C4-2B (cell line): ENCODE measurements around the gene FOXK2.

Experiments
- H3K27ac ChIP-seq: fragments of 450-650 bp; 2 replicates; pipeline ENCODE4 v1.5.1; 2017
- CTCF ChIP-seq: fragments of 450-650 bp; conservative IDR thresholded peaks from 2 replicates; pipeline ENCODE4 v1.5.1; 2017; ENCODE audit warnings: mild to moderate bottlenecking
- ZFX ChIP-seq: fragments of 450-650 bp; IDR thresholded peaks from 2 replicates; pipeline ENCODE4 v1.6.1; 2017

FOXK2 gene

DNA sequence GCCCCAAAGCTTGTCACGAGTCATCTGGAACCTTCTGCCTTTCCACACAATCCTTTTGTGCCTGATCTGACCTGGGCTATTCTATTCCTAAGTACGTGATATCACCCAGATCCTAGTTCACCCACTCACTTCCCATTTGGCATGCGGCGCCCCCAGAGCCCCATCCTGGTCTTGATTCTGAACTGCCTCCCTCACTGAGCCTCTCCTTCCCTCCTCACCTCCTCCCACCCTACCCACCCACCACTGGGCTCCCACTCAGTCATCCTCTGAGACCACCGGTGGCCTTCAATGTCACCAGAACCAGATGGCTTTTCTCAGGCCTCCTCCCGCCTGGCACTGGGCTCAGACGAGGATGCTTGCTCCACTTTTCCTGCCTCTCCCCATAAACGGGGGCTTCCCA lies 110.2 kb downstream of the FOXK2 start:
- no peak overlapping the region for H3K27ac ChIP-seq
- TF ChIP-seq CTCF: no peak
- no peak for TF ChIP-seq ZFX

GRCh38 chr17:82630212-82630611 lies 110.7 kb downstream of the FOXK2 start:
- TF ChIP-seq CTCF (no peak), ZFX (no peak)
- no peak overlapping the region for H3K27ac ChIP-seq

GRCh38 chr17:82631544-82631943 lies 112.0 kb downstream of the FOXK2 start:
- H3K27ac ChIP-seq: no peak overlapping the region
- TF ChIP-seq ZFX: no peak
- no peak for TF ChIP-seq CTCF

DNA sequence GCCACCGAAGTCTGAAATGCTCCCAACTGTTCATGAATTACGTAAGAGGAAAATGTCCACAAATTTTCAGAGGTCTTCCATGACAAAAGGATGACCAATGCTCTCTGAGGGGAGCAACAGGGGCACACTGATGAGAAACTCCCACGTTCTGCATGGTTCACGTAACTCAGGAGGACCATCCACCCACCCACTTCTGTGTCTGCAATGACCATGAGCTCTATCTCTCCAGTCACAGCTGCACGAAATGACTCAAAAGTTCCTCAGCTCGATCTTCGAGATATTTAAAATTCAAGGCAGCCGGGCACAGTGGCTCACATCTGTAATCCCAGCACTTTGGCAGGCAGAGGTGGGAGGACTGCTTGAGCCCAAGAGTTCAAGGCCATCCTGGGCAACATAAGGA lies 112.9 kb downstream of the FOXK2 start:
- no peak overlapping the region for H3K27ac ChIP-seq
- no peak for TF ChIP-seq ZFX
- TF ChIP-seq CTCF: no peak

DNA sequence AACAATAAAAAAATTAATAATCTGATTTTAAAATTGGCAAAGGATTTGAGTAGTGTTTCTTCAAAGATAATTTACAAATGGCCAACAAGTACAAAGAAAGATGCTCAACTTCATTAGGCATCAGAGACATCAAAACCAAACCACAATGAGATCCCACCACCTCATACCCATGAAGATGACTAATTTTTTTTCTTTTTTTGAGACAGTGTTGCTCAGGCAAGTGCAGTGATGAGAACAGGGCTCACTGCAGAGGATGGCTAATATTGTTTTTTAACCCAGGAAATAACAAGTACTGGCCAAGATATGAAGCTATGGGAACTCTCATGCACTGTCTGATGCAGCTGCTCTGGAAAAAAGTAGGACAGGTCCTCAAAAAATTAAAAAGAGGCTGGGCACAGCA lies 113.8 kb downstream of the FOXK2 start:
- H3K27ac ChIP-seq: no peak overlapping the region
- TF ChIP-seq ZFX (no peak), CTCF (no peak)

DNA sequence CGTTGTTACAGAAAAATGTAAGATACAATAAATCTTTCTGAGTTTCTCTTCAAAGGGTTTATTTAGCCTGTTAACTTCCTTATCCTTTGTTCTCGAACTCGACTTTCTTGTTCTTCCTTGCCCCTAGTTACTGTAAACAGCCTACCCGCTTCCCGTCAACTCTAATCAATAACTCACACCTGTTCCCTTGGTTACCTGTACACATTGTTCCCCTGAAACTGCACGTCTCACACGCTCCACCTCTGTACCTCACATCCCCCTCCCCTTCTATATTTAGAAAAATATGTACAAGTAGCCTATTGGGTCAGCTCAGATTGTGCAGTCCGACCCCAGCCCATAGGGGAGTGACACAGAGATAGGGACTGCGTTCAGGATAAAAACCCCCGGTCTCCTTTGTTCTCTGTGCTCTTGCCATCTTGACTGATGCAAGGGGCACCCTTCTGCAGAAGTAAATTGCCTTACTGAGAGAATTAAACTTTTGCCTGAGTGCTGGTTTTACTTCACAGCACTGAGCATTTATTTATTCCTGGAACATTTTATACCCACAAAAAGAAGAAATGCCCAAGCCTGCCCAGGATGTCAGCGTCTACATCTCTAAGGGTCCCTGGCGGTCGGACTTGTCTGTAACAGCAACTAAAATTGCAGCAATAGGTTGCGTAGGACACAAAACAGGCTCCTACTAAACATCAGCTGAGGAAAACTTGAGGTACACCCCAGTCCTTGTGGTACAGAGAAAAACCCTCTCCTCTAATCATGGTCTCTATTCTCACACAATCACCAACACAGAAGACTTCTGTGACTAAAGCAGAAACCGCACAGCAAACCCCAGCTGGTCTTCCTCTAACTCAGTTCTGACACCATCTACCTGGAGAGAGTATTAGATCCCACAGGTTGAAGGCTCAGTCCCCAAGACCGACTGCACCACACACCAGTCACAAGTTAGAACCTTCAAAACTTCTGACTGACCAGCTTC lies 117.4 kb downstream of the FOXK2 start:
- peak overlapping the region; percentile 35; the same call in 1 of the 2 replicates for H3K27ac ChIP-seq
- TF ChIP-seq CTCF: no peak
- no peak for TF ChIP-seq ZFX

GRCh38 chr17:82638183-82638773 lies 118.7 kb downstream of the FOXK2 start:
- no peak overlapping the region for H3K27ac ChIP-seq
- TF ChIP-seq CTCF (no peak), ZFX (no peak)
